ENCODE data around the gene NUP205. TPM values are rescaled to one million over a fixed set of nuclear protein-coding genes. Genes with fewer than 3 reads are reported as not detected.

Gene NUP205
- total and polyA plus RNA-seq, 2 of the 13 experiments (the other 11 are each of a cell fraction or from before 2014, with no cell fraction given), result 46.2 to 87.2 TPM

DNA sequence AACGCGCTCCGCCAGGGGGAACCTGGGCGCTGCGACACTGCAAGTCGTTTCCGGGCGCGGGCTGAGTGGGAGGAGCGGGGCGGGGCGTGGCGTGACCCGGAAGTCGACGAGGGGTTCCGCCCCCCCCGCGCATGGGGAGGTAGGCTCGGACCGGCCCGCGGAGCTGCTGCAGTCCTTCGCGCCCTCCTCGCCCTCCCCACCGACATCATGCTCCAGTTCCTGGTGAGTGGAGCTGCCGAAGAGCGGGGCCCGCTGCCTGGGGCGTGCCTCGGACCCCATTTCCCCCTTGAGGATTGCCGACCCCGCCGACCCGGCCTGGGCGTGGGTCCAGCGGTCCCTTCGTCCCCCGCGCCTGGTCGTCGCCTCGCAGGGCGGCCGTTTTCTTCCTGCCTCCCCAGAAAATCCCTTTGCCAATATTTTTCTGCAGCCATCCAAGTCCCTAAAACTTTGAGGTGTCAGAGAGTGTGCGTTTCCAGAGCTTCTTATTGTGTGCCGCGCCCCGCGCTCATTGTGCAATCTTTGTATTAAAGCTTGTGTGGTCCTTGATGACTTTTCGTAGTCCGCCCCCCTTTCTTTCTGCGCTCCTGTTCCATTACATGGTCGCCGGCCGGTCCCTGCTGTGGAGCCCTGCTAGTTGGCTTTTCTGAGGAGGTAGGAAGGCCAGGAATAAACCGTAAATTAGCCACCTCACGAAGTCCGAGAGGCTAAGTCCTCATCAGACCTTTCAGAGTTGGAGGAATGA is 104.8 kb downstream of the NUP205 start, which contains the start of gene STMP1 (continued):
- TF ChIP-seq ZSCAN12 (CRISPR knock-in tag; IDR thresholded peaks at IDR 0.05), result peak; percentile 81; the same call in 1 of the 2 replicates
- TF ChIP-seq, protein P1, sequence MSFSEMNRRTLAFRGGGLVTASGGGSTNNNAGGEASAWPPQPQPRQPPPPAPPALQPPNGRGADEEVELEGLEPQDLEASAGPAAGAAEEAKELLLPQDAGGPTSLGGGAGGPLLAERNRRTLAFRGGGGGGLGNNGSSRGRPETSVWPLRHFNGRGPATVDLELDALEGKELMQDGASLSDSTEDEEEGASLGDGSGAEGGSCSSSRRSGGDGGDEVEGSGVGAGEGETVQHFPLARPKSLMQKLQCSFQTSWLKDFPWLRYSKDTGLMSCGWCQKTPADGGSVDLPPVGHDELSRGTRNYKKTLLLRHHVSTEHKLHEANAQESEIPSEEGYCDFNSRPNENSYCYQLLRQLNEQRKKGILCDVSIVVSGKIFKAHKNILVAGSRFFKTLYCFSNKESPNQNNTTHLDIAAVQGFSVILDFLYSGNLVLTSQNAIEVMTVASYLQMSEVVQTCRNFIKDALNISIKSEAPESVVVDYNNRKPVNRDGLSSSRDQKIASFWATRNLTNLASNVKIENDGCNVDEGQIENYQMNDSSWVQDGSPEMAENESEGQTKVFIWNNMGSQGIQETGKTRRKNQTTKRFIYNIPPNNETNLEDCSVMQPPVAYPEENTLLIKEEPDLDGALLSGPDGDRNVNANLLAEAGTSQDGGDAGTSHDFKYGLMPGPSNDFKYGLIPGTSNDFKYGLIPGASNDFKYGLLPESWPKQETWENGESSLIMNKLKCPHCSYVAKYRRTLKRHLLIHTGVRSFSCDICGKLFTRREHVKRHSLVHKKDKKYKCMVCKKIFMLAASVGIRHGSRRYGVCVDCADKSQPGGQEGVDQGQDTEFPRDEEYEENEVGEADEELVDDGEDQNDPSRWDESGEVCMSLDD (CRISPR knock-in tag; IDR thresholded peaks at IDR 0.05; ENCODE audit: borderline replicate concordance), result peak; percentile 70; the same call in 1 of the 2 replicates
- TF ChIP-seq, protein P2, sequence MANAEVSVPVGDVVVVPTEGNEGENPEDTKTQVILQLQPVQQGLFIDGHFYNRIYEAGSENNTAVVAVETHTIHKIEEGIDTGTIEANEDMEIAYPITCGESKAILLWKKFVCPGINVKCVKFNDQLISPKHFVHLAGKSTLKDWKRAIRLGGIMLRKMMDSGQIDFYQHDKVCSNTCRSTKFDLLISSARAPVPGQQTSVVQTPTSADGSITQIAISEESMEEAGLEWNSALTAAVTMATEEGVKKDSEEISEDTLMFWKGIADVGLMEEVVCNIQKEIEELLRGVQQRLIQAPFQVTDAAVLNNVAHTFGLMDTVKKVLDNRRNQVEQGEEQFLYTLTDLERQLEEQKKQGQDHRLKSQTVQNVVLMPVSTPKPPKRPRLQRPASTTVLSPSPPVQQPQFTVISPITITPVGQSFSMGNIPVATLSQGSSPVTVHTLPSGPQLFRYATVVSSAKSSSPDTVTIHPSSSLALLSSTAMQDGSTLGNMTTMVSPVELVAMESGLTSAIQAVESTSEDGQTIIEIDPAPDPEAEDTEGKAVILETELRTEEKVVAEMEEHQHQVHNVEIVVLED (CRISPR knock-in tag; IDR thresholded peaks at IDR 0.05; ENCODE audit: borderline replicate concordance), result peak; percentile 87
- no peak for TF ChIP-seq RFXANK (CRISPR knock-in tag; IDR thresholded peaks at IDR 0.05)
- TF ChIP-seq ZNF724P (CRISPR knock-in tag; IDR thresholded peaks at IDR 0.05; ENCODE audit: borderline replicate concordance), result peak; percentile 80; the same call in 1 of the 2 replicates
- TF ChIP-seq ZNF44 (CRISPR knock-in tag; IDR thresholded peaks at IDR 0.05), result no peak; the same call in 1 of the 2 replicates
- TF ChIP-seq IRX3 (CRISPR knock-in tag; IDR thresholded peaks at IDR 0.05; ENCODE audit: borderline replicate concordance, low read depth), result peak; percentile 77
- TF ChIP-seq CC2D1A (CRISPR knock-in tag; IDR thresholded peaks at IDR 0.05), result no peak
- 0 out of 2 replicates have a peak, but pooled peaks have one; percentile 23 for TF ChIP-seq ZFP82 (CRISPR knock-in tag; IDR thresholded peaks at IDR 0.05; ENCODE audit: borderline replicate concordance)
- 0 out of 2 replicates have a peak, but pooled peaks have one; percentile 73 for TF ChIP-seq RNF219 (CRISPR knock-in tag; IDR thresholded peaks at IDR 0.05)
- TF ChIP-seq ZBTB39 (CRISPR knock-in tag; IDR thresholded peaks at IDR 0.05), result peak; percentile 82; the same call in 1 of the 2 replicates
- TF ChIP-seq, protein P3, sequence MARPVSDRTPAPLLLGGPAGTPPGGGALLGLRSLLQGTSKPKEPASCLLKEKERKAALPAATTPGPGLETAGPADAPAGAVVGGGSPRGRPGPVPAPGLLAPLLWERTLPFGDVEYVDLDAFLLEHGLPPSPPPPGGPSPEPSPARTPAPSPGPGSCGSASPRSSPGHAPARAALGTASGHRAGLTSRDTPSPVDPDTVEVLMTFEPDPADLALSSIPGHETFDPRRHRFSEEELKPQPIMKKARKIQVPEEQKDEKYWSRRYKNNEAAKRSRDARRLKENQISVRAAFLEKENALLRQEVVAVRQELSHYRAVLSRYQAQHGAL (CRISPR knock-in tag; IDR thresholded peaks at IDR 0.05; ENCODE audit: not compliant biosample characterization), result peak; percentile 53
- peak; percentile 98 for TF ChIP-seq POLR2G (IDR thresholded peaks at IDR 0.05; ENCODE audit: low read depth, low read length)
- TF ChIP-seq, protein P4, sequence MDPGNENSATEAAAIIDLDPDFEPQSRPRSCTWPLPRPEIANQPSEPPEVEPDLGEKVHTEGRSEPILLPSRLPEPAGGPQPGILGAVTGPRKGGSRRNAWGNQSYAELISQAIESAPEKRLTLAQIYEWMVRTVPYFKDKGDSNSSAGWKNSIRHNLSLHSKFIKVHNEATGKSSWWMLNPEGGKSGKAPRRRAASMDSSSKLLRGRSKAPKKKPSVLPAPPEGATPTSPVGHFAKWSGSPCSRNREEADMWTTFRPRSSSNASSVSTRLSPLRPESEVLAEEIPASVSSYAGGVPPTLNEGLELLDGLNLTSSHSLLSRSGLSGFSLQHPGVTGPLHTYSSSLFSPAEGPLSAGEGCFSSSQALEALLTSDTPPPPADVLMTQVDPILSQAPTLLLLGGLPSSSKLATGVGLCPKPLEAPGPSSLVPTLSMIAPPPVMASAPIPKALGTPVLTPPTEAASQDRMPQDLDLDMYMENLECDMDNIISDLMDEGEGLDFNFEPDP (CRISPR knock-in tag; conservative IDR thresholded peaks at IDR 0.05), result no peak

Measured in HepG2 (cell line).